BE2C (cell line): Measurements from ENCODE around the gene CHMP1A.

Experiments
- DNase-seq: peaks from one replicate; pipeline ENCODE4 v3.0.0-alpha.2; 2020
- H3K27me3 ChIP-seq: fragments of 250-450 bp; sonication (Bioruptor Pico); 2 replicates; pipeline ENCODE4 v1.5.1; 2020; ENCODE audit warnings: mild to moderate bottlenecking
- H3K36me3 ChIP-seq: fragments of 250-450 bp; sonication (Bioruptor Pico); 2 replicates; pipeline ENCODE4 v1.5.1; 2020; ENCODE audit warnings: mild to moderate bottlenecking
- H3K4me1 ChIP-seq: fragments of 250-450 bp; sonication (Bioruptor Pico); 2 replicates; pipeline ENCODE4 v1.5.1; 2020
- H3K4me3 ChIP-seq: 2 replicates; pipeline ENCODE4 v1.5.1; 2011; ENCODE audit warnings: low read depth, low read length
- H3K9me3 ChIP-seq: fragments of 250-450 bp; sonication (Bioruptor Pico); 2 replicates; pipeline ENCODE4 v1.5.1; 2020
- CTCF ChIP-seq: IDR thresholded peaks from 2 replicates; pipeline ENCODE4 v1.5.1; 2012; ENCODE audit warnings: mild to moderate bottlenecking, low read depth, low read length

CHMP1A gene

GRCh38 chr16:89615176-89615575 lies 42.3 kb downstream of the CHMP1A start:
- no peaks in the 10 kb centered on the region for H3K36me3 ChIP-seq
- TF ChIP-seq CTCF, result no peak

GRCh38 chr16:89613954-89614459 lies 43.5 kb downstream of the CHMP1A start:
- DNase-seq, result no peak
- no peaks in the 10 kb centered on the region for H3K36me3 ChIP-seq
- no peaks in the 10 kb centered on the region for H3K27me3 ChIP-seq
- H3K9me3 ChIP-seq, result no peaks in the 10 kb centered on the region
- H3K4me3 ChIP-seq, result no peak overlapping the region
- H3K4me1 ChIP-seq, result no peaks in the 10 kb centered on the region; the same call in 1 of the 2 replicates
- TF ChIP-seq CTCF, result no peak

More at GRCh38 chr16:89615176-89615575, 42.3 kb downstream of the CHMP1A start:
- H3K4me3 ChIP-seq, result no peak overlapping the region
- no peak for DNase-seq
- H3K9me3 ChIP-seq, result no peaks in the 10 kb centered on the region
- no peaks in the 10 kb centered on the region for H3K4me1 ChIP-seq
- H3K27me3 ChIP-seq, result no peaks in the 10 kb centered on the region

GRCh38 chr16:89613231-89613953 lies 44.1 kb downstream of the CHMP1A start, which contains the start of gene DPEP1:
Gene DPEP1 (plus strand): TSS chr16:89613642. CDS start chr16:89630411, 16,769 bp downstream.
- peaks cover 6% of the 10 kb centered on the region for H3K4me1 ChIP-seq
- H3K36me3 ChIP-seq, result no peaks in the 10 kb centered on the region
- no peaks in the 10 kb centered on the region for H3K9me3 ChIP-seq
- no peaks in the 10 kb centered on the region for H3K27me3 ChIP-seq
- no peak within 1 kb of the TSS for H3K4me3 ChIP-seq
- no peak for DNase-seq
- no peak for TF ChIP-seq CTCF

GRCh38 chr16:89612415-89613166 lies 44.9 kb downstream of the CHMP1A start:
- Histone ChIP-seq H3K36me3 (no peaks in the 10 kb centered on the region), H3K27me3 (no peaks in the 10 kb centered on the region), H3K4me1 (peaks cover 9% of the 10 kb centered on the region), H3K4me3 (no peak overlapping the region), H3K9me3 (no peaks in the 10 kb centered on the region)
- DNase-seq, result no peak
- no peak for TF ChIP-seq CTCF

- Histone ChIP-seq H3K4me1 (peaks cover 9% of the 10 kb centered on the region), H3K4me3 (no peak overlapping the region), H3K9me3 (no peaks in the 10 kb centered on the region), H3K36me3 (no peaks in the 10 kb centered on the region), H3K27me3 (no peaks in the 10 kb centered on the region)
- no peak for TF ChIP-seq CTCF
- DNase-seq, result no peak
These were observed 47.4 kb downstream of the CHMP1A start for GRCh38 chr16:89610108-89610453.
